Measurements from ENCODE around the gene PNLDC1. TPM values are rescaled to one million over a fixed set of nuclear protein-coding genes. Genes with fewer than 3 reads are reported as not detected.

The PNLDC1 gene
- total and polyA plus RNA-seq, 2 experiments from 2014 or later: 0.11 TPM; not detected in 1

DNA sequence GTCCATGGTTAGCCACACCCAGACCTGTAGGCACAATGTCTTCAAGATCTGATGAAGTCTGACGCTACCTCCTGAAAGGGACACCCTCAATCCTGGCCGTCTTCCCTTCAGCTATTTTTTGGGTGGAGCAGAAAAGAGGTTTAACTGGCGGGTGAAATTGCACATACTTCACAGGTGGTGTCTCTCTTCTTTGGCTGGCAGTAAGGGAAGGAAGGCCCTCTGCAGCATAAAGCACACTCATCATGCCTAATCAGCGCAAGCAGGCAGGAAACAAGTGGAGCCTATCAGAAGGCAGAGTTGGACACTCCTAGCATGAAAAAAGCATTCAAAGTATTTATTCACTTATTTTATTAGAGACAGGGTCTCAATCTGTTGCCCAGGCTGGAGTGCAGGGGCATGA, 32.9 kb downstream of the PNLDC1 start:
- DNase-seq (ENCODE audit: low spot score): no peak
- 85% methylated on average over 4 of the region's 4 CpGs for WGBS (ENCODE audit: low lambda C conversion rate, missing lambda C conversion rate)
- H3K36me3 ChIP-seq (replicated peaks; ENCODE audit: insufficient read depth, low read depth): no peaks in the 10 kb centered on the region
- TF ChIP-seq, protein P1, sequence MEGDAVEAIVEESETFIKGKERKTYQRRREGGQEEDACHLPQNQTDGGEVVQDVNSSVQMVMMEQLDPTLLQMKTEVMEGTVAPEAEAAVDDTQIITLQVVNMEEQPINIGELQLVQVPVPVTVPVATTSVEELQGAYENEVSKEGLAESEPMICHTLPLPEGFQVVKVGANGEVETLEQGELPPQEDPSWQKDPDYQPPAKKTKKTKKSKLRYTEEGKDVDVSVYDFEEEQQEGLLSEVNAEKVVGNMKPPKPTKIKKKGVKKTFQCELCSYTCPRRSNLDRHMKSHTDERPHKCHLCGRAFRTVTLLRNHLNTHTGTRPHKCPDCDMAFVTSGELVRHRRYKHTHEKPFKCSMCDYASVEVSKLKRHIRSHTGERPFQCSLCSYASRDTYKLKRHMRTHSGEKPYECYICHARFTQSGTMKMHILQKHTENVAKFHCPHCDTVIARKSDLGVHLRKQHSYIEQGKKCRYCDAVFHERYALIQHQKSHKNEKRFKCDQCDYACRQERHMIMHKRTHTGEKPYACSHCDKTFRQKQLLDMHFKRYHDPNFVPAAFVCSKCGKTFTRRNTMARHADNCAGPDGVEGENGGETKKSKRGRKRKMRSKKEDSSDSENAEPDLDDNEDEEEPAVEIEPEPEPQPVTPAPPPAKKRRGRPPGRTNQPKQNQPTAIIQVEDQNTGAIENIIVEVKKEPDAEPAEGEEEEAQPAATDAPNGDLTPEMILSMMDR (IDR thresholded peaks at IDR 0.05; ENCODE audit: poor library complexity): no peak
- TF ChIP-seq EZH2 (IDR thresholded peaks at IDR 0.05; ENCODE audit: borderline replicate concordance) (no peak), EZH2phosphoT487 (IDR thresholded peaks at IDR 0.05; ENCODE audit: low read depth, severe bottlenecking, unreplicated experiment) (no peak)
- no peak overlapping the region for H3K4me2 ChIP-seq
- H3K79me2 ChIP-seq: no peaks in the 10 kb centered on the region
- no peaks in the 10 kb centered on the region for H3K9me3 ChIP-seq (ENCODE audit: low read depth)
- no peaks in the 10 kb centered on the region for H3K9me2 ChIP-seq (replicated peaks; ENCODE audit: insufficient read depth)
- no peak overlapping the region for H2AFZ ChIP-seq
- no peaks in the 10 kb centered on the region for H3K4me1 ChIP-seq (ENCODE audit: insufficient read depth)
- no peaks in the 10 kb centered on the region for H4K20me1 ChIP-seq (ENCODE audit: insufficient read depth, poor library complexity, severe bottlenecking)
- H3K27me3 ChIP-seq: no peaks in the 10 kb centered on the region
- H3K4me3 ChIP-seq: no peak overlapping the region
- H3K27ac ChIP-seq: no peak overlapping the region

DNA sequence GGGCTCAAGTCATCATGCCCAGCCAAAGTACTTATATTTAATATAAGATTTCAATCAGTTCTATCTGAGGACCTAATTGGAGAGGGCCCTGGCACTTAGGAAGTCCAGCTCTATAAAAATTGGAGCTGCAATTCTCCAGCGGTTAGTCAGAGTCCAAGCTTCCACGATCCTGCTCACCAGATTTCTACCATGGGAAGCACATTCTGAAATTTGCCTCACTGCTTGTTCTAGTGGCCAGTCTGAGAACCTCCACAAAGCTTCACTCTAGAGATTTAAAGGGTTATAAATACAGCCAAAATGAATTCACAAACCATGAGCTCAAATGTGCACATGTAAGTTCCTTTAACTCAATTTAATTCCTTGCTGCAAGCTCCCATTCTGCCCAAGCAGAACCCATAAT, 33.5 kb downstream of the PNLDC1 start:
- Histone ChIP-seq H3K4me1 (ENCODE audit: insufficient read depth) (no peaks in the 10 kb centered on the region), H3K79me2 (no peaks in the 10 kb centered on the region), H2AFZ (no peak overlapping the region), H3K9me3 (ENCODE audit: low read depth) (no peaks in the 10 kb centered on the region), H4K20me1 (ENCODE audit: insufficient read depth, poor library complexity, severe bottlenecking) (no peaks in the 10 kb centered on the region), H3K4me2 (no peak overlapping the region), H3K4me3 (no peak overlapping the region), H3K9me2 (replicated peaks; ENCODE audit: insufficient read depth) (no peaks in the 10 kb centered on the region), H3K27me3 (no peaks in the 10 kb centered on the region), H3K36me3 (replicated peaks; ENCODE audit: insufficient read depth, low read depth) (no peaks in the 10 kb centered on the region), H3K27ac (no peak overlapping the region)
- DNase-seq (ENCODE audit: low spot score): no peak
- TF ChIP-seq, protein P1 (IDR thresholded peaks at IDR 0.05; ENCODE audit: poor library complexity): no peak
- TF ChIP-seq EZH2 (IDR thresholded peaks at IDR 0.05; ENCODE audit: borderline replicate concordance) (no peak), EZH2phosphoT487 (IDR thresholded peaks at IDR 0.05; ENCODE audit: low read depth, severe bottlenecking, unreplicated experiment) (no peak)
- WGBS (ENCODE audit: low lambda C conversion rate, missing lambda C conversion rate): 74% methylated on average over 2 of the region's 2 CpGs

DNA sequence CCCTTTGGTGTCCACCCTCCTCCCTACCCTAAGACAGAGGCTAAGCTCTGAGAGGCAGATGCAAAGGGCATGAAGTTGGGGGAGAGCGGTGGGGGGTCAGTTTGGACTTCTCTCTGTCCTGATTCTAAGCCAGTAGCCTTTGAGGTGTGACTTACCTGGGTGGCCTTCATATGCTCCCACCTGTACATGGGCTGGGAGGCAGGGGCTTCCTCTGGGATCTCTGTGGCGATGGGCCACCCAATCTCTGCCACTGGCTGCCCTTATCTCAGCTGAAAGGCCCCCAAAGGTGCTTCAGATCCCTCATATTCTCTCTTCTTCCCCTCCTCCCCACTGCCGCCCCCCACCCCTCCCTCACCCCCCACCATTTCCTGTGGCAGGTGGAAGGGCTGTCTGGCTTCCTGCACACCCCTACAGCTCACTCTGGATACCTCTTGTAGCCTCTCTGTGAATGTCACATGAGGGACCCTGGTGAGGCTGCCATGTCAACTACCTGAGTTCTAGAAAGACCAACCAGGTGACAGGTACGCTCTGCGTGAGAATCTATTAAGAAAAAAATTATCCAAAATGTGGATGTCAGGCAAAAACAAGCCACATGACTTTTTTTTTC, 34.0 kb downstream of the PNLDC1 start:
- H3K36me3 ChIP-seq (replicated peaks; ENCODE audit: insufficient read depth, low read depth): no peaks in the 10 kb centered on the region
- no peak overlapping the region for H3K27ac ChIP-seq
- H2AFZ ChIP-seq: no peak overlapping the region
- no peak overlapping the region for H3K4me3 ChIP-seq
- no peak overlapping the region for H3K4me2 ChIP-seq
- H3K27me3 ChIP-seq: no peaks in the 10 kb centered on the region
- H3K4me1 ChIP-seq (ENCODE audit: insufficient read depth): no peaks in the 10 kb centered on the region
- DNase-seq (ENCODE audit: low spot score): no peak
- no peaks in the 10 kb centered on the region for H3K9me2 ChIP-seq (replicated peaks; ENCODE audit: insufficient read depth)
- H3K9me3 ChIP-seq (ENCODE audit: low read depth): no peaks in the 10 kb centered on the region
- 99% methylated on average over 4 of the region's 5 CpGs for WGBS (ENCODE audit: low lambda C conversion rate, missing lambda C conversion rate)
- no peak for TF ChIP-seq EZH2phosphoT487 (IDR thresholded peaks at IDR 0.05; ENCODE audit: low read depth, severe bottlenecking, unreplicated experiment)
- no peaks in the 10 kb centered on the region for H3K79me2 ChIP-seq
- H4K20me1 ChIP-seq (ENCODE audit: insufficient read depth, poor library complexity, severe bottlenecking): no peaks in the 10 kb centered on the region

DNA sequence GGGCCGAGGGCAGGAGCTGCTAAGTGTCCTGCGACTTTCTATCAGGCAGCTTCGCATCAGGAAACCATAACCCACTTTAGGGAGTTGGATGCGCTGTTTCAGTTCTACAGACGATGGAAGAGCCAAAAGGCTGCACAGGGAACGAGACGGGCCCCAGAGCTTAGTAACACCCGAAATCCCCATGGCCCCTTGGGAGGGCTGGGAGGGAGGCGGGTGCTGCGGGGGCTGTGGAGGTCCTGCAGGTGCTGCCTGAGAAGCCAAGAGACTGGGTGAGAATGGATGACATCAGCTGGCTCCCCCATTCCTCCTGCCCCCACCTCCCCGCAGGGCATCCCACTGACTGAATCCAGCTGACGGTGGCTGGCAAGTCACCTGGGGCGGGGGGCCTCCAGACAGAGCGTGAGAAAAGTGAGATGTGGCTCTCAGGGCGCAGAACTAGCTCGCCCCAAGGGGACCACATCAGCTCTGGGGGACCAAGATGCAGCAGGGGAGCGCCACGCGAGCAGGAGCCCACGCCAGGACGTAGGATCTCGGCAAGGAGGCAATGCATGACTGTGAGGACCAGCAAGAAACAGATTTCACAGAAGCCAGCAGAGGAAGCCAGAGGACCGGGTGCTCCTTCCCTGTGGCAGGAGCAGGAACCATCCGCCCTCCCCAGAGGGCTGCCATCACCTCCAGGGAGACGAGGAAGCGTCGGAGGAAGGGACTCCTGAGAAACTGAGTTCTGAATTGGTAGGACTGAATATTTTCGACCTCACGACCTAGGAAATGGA, 36.8 kb downstream of the PNLDC1 start:
- 93% methylated on average over 26 of the region's 29 CpGs for WGBS (ENCODE audit: low lambda C conversion rate, missing lambda C conversion rate)
- Histone ChIP-seq H3K9me3 (ENCODE audit: low read depth) (no peaks in the 10 kb centered on the region), H3K4me1 (ENCODE audit: insufficient read depth) (no peaks in the 10 kb centered on the region), H4K20me1 (ENCODE audit: insufficient read depth, poor library complexity, severe bottlenecking) (no peaks in the 10 kb centered on the region), H3K4me3 (no peak overlapping the region), H2AFZ (no peak overlapping the region), H3K36me3 (replicated peaks; ENCODE audit: insufficient read depth, low read depth) (no peaks in the 10 kb centered on the region), H3K4me2 (no peak overlapping the region), H3K27me3 (no peaks in the 10 kb centered on the region), H3K79me2 (no peaks in the 10 kb centered on the region), H3K9me2 (replicated peaks; ENCODE audit: insufficient read depth) (no peaks in the 10 kb centered on the region), H3K27ac (no peak overlapping the region)
- DNase-seq (ENCODE audit: low spot score): no peak
- TF ChIP-seq, protein P1 (IDR thresholded peaks at IDR 0.05; ENCODE audit: poor library complexity): no peak
- TF ChIP-seq EZH2phosphoT487 (IDR thresholded peaks at IDR 0.05; ENCODE audit: low read depth, severe bottlenecking, unreplicated experiment) (no peak), EZH2 (IDR thresholded peaks at IDR 0.05; ENCODE audit: borderline replicate concordance) (no peak)

Measured in hepatocyte (in vitro differentiated cells).